Nephron (organoid): ENCODE measurements around the gene ZNF423.
"Not testable (repeated sequence)": the region's sequence is repeated elsewhere in the genome, so short reads cannot be mapped to it uniquely, and the experiment has no call there.

Source experiments
- H3K27ac Mint-ChIP-seq, 3 experiments: 2 replicates each; pipeline ENCODE4 v1.8.0; 2020; ENCODE audit warnings: mixed read lengths in 3 of 3, mild to moderate bottlenecking in 2 of 3, moderate library complexity in 1 of 3
- H3K27me3 Mint-ChIP-seq: 2 replicates; pipeline ENCODE4 v1.8.0; 2021; ENCODE audit warnings: low read depth, mild to moderate bottlenecking, moderate library complexity, mixed read lengths
- H3K36me3 Mint-ChIP-seq: 2 replicates; pipeline ENCODE4 v1.8.0; 2020; ENCODE audit warnings: low read depth, mixed read lengths
- H3K4me1 Mint-ChIP-seq: 2 replicates; pipeline ENCODE4 v1.8.0; 2020; ENCODE audit warnings: mixed read lengths
- H3K4me3 Mint-ChIP-seq, 3 experiments: 2 replicates each; pipeline ENCODE4 v1.8.0; 2020; ENCODE audit warnings: mild to moderate bottlenecking in 3 of 3, mixed read lengths in 3 of 3, moderate library complexity in 2 of 3
- H3K9me3 Mint-ChIP-seq: 2 replicates; pipeline ENCODE4 v1.8.0; 2020; ENCODE audit warnings: mixed read lengths
- TF ChIP-seq, protein P1 (sequence below), 3 experiments: fragments of 200-600 bp; sonication (generic); IDR thresholded peaks; one replicate each; pipeline ENCODE4 v1.5.0; 2021; ENCODE audit warnings: antibody characterized with exemption in 3 of 3; ENCODE audit not compliant: unreplicated experiment in 3 of 3

ZNF423 gene

DNA sequence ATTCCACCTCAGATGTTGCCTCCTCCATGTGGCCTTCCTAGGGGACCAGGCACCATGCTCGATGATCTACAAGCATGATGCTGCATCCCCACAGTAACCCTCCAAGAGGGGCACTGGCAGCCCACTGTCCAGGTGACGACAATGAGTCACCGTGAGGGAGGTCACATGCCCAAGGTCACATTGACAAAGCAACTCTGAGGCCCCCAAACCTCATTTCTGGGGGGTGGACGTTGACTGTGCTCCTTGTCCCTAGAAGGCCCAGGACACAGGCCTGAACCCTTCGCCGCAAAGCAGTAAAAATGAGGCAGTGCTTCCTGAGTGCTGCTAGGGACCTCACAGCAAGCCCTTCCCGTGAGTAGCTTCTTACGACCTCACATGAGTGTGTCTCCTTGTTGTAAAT, 345.8 kb downstream of the ZNF423 start:
- no peaks in the 10 kb centered on the region for H3K27me3 Mint-ChIP-seq
- no peaks in the 10 kb centered on the region for H3K9me3 Mint-ChIP-seq
- H3K4me3 Mint-ChIP-seq, result no peak overlapping the region
- H3K36me3 Mint-ChIP-seq, result peaks cover 17% of the 10 kb centered on the region
- no peak overlapping the region for H3K27ac Mint-ChIP-seq
- TF ChIP-seq, protein P1, sequence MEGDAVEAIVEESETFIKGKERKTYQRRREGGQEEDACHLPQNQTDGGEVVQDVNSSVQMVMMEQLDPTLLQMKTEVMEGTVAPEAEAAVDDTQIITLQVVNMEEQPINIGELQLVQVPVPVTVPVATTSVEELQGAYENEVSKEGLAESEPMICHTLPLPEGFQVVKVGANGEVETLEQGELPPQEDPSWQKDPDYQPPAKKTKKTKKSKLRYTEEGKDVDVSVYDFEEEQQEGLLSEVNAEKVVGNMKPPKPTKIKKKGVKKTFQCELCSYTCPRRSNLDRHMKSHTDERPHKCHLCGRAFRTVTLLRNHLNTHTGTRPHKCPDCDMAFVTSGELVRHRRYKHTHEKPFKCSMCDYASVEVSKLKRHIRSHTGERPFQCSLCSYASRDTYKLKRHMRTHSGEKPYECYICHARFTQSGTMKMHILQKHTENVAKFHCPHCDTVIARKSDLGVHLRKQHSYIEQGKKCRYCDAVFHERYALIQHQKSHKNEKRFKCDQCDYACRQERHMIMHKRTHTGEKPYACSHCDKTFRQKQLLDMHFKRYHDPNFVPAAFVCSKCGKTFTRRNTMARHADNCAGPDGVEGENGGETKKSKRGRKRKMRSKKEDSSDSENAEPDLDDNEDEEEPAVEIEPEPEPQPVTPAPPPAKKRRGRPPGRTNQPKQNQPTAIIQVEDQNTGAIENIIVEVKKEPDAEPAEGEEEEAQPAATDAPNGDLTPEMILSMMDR (IDR thresholded peaks at IDR 0.05; ENCODE audit: unreplicated experiment in 3 of 3), result no peak
- peaks cover 4% of the 10 kb centered on the region for H3K4me1 Mint-ChIP-seq

DNA sequence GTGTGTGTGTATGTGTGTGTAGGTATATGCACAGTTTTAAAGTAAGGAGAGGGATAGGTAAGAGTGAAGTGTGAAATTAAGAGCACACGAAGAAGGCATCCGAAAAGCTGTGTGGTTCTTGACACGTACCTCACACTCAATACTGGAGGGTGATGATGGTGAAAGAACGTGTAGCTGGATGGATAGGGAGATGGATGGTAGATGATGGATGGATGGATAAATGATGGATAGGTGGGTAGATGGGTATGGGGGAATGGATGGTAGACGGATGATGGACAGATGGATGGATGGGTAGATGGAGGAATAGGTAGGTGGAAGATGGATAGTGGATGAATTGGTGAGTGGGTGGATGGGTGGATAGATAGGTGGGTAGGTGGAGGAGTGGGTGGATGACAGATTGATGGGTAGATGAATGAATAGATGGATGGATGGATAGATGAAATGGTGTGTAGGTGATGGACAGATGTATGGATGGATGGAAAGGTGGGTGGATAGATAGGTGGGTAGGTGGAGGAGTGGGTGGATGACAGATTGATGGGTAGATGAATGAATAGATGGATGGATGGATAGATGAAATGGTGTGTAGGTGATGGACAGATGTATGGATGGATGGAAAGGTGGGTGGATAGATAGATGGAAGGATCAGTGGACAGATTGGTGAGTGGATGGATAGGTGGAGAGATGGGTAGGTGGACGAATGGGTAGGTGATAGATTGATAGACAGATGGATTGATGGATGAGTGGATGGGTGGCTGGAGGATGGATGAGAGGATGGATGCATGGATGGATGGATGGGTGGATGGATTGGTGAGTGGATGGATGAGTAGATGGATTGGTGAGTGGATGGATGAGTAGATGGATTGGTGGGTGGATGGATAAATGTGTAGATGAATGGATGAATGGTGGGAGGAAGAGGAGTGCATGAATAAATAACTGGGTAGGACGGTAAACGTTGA, 349.6 kb downstream of the ZNF423 start:
- not testable (repeated sequence) for H3K9me3 Mint-ChIP-seq, H3K4me1 Mint-ChIP-seq, H3K27ac Mint-ChIP-seq, H3K4me3 Mint-ChIP-seq, H3K27me3 Mint-ChIP-seq
- peaks cover 17% of the 10 kb centered on the region for H3K36me3 Mint-ChIP-seq

DNA sequence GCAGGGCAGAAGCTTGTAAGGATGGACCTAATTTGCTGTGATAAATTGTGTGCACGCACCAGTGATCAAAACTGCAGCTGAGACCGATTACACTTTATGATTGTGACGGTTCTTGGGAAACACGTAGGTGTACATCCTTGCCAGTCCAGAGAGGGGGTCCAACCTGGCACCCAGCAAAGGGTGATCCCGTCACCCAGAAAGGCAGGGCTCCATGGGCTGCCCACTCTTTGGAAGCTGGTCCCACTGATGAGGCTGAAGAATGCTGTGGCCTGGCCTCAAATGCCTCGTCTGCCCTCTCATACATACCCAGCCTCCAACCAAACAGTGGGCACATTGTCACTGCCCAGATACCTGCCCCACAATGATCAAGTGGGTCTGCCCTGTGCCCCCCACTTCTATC, 350.4 kb downstream of the ZNF423 start:
- Mint-ChIP-seq H3K27ac (no peak overlapping the region), H3K27me3 (peaks cover 4% of the 10 kb centered on the region), H3K4me1 (peaks cover 6% of the 10 kb centered on the region), H3K9me3 (no peaks in the 10 kb centered on the region), H3K36me3 (peaks cover 17% of the 10 kb centered on the region), H3K4me3 (no peak overlapping the region)
- TF ChIP-seq, protein P1 (IDR thresholded peaks at IDR 0.05; ENCODE audit: unreplicated experiment in 3 of 3), result no peak

DNA sequence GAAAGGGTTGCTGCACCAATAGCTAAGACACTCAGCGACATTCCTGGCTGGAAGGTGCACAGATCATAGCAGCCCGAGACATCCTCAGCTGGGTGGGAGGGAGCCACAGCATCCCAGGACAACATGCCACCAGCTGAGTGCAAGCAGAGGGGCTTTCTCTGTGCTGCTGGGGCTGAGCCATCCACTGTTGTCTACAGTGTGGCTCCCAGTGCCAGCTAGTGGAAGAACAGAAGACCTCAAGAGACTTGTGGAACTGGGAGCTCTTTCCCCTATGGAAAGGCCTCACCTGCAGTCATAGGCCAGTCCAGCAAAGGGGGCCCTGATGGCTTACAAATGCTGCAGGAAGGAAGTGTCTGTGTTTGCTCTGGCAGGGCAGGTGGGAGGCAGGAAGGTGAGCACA, 351.3 kb downstream of the ZNF423 start:
- Mint-ChIP-seq H3K27ac (no peak overlapping the region), H3K36me3 (peaks cover 17% of the 10 kb centered on the region), H3K9me3 (no peaks in the 10 kb centered on the region), H3K27me3 (peaks cover 4% of the 10 kb centered on the region), H3K4me1 (peaks cover 10% of the 10 kb centered on the region), H3K4me3 (no peak overlapping the region)
- TF ChIP-seq, protein P1 (IDR thresholded peaks at IDR 0.05; ENCODE audit: unreplicated experiment in 3 of 3), result no peak

DNA sequence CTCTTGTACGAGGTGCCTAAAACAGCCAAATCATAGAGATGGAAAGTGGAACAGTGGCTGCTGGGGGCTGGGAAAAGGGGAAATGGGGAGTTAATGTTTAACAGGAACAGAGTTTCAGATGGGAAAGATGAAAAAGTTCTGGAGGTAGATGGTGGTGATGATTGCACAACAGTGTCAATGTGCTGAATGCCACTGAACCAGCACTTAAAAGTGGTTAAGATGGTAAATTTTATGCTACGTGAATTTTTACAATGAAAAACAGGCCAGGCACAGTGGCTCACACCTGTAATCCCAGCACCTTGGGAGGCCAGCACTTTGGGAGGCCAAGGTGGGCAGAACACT, 351.9 kb downstream of the ZNF423 start:
- H3K27me3 Mint-ChIP-seq, result peaks cover 4% of the 10 kb centered on the region
- H3K4me3 Mint-ChIP-seq, result no peak overlapping the region
- peaks cover 17% of the 10 kb centered on the region for H3K36me3 Mint-ChIP-seq
- no peaks in the 10 kb centered on the region for H3K9me3 Mint-ChIP-seq
- TF ChIP-seq, protein P1 (IDR thresholded peaks at IDR 0.05; ENCODE audit: unreplicated experiment in 3 of 3), result no peak
- H3K27ac Mint-ChIP-seq, result peak overlapping the region in 2 of 3 experiments; percentile 4 to 85
- peaks cover 16% of the 10 kb centered on the region for H3K4me1 Mint-ChIP-seq

DNA sequence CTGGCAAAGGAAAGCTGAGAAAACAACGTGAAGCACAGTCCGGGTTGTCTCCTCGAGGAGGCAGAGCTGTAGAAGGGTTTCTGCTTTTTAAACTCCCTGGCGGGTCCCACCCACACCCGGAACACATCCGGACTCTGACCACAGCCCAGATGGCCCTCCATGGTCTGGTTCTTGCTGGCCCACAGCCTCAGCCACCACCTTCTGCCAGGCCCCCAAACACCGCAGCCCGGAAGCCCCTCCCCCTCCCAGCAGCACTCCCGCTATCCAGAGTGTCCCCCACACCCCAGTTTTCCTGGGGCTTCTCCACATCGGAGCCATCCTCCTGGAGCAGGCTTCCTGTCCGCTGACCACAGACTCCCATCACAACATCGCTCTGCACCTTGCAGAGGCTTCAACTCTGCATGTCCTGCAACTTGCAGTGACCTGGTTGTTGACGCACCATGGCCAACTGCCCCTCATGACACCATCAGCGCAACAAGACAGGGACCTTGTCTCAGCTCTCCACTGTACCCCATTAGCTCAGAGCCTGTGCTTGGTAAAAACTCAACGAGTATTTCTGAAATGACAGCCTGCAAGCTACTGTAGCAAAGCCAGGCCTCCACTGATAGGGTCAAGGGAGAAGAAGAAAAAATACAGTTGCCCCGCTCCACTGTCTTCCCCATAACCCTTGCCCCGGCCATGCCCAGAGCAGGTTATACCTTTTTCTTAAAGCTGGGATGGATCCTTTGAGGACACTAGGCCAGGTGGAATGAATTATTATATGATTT, 352.5 kb downstream of the ZNF423 start:
- Mint-ChIP-seq H3K27ac (peak overlapping the region in 2 of 3 experiments; percentile 4 to 85), H3K4me3 (no peak overlapping the region), H3K36me3 (peaks cover 16% of the 10 kb centered on the region), H3K4me1 (peaks cover 22% of the 10 kb centered on the region), H3K27me3 (peaks cover 4% of the 10 kb centered on the region), H3K9me3 (no peaks in the 10 kb centered on the region)
- TF ChIP-seq, protein P1 (IDR thresholded peaks at IDR 0.05; ENCODE audit: unreplicated experiment in 3 of 3), result no peak
